GM12878 (cell line): ENCODE measurements around the gene FOXP1. TPM values are rescaled to one million over a fixed set of nuclear protein-coding genes. Genes with fewer than 3 reads are reported as not detected.

ENCODE experiments used
- ATAC-seq: fragments of 200-7000 bp; cut with Tn5 transposase; 3 replicates; pipeline ENCODE4 v1.9.1; 2020; ENCODE audit warnings: mild to moderate bottlenecking, moderate library complexity
- BruUV-seq: library from RNA; stranded (reverse); fragments of 400-500 nt; replicated peaks from 2 replicates; lab custom pipeline; 2021; lab: Mats Ljungman, UMichigan
- CTCF ChIA-PET: fragments of 300-600 bp; sonication (Branson Sonifier 250); formaldehyde crosslinking; extraction: SDS; loops from one replicate; lab custom pipeline; 2021; ENCODE audit warnings: inconsistent platforms; lab: Yijun Ruan, JAX
- POLR2A ChIA-PET: fragments of 350-600 bp; formaldehyde crosslinking; extraction: SDS; loops from one replicate; lab custom pipeline; 2021; ENCODE audit warnings: inconsistent platforms; lab: Charles Lee
- RAD21 ChIA-PET: fragments of 300-600 bp; sonication (Branson Sonifier 250); formaldehyde crosslinking; loops from one replicate; lab custom pipeline; 2023; ENCODE audit warnings: antibody characterized with exemption; ENCODE audit not compliant: unreplicated experiment; lab: Charles Lee
- SMC1A ChIA-PET: fragments of 300-600 bp; sonication (Branson Sonifier 250); formaldehyde crosslinking; loops from one replicate; lab custom pipeline; 2023; ENCODE audit not compliant: unreplicated experiment, uncharacterized antibody; lab: Charles Lee
- DNase-seq: peaks from one replicate; pipeline ENCODE4 v3.0.0-alpha.2; 2011; ENCODE audit warnings: low read depth, low spot score
- FAIRE-seq: peaks from 3 replicates; lab custom pipeline; 2011; peaks lifted over from hg19 to GRCh38; lab: Jason Lieb, UNC
- H2AFZ ChIP-seq: 2 replicates; pipeline ENCODE4 v1.6.0; 2011; ENCODE audit warnings: low read depth, low read length, control low read depth; ENCODE audit not compliant: control insufficient read depth
- H3K27ac ChIP-seq: 2 replicates; pipeline ENCODE4 v1.5.1; 2011; ENCODE audit warnings: control low read depth; ENCODE audit not compliant: control insufficient read depth, insufficient read depth
- H3K27me3 ChIP-seq, 2 experiments: replicated peaks in 1 of 2; 2 replicates each; pipeline versions ENCODE4 v1.6.0 to v1.6.1; 2011; ENCODE audit warnings: low read length in 1 of 2; ENCODE audit not compliant: control insufficient read depth in 2 of 2, insufficient read depth in 2 of 2
- H3K36me3 ChIP-seq, 2 experiments: 2 replicates each; pipeline ENCODE4 v1.5.1; 2011; ENCODE audit warnings: low read length in 1 of 2; ENCODE audit not compliant: control insufficient read depth in 2 of 2, insufficient read depth in 2 of 2
- H3K4me1 ChIP-seq: 2 replicates; pipeline ENCODE4 v1.6.1; 2011; ENCODE audit warnings: mild to moderate bottlenecking, low read length, moderate library complexity, mixed read lengths; ENCODE audit not compliant: control insufficient read depth, insufficient read depth
- H3K4me2 ChIP-seq: 2 replicates; pipeline ENCODE4 v1.6.0; 2011; ENCODE audit warnings: control low read depth; ENCODE audit not compliant: control insufficient read depth, insufficient read depth
- H3K4me3 ChIP-seq: fragments of 200-600 bp; sonication (generic); 2 replicates; pipeline ENCODE4 v1.5.1; 2016
- H3K79me2 ChIP-seq: 2 replicates; pipeline ENCODE4 v1.6.0; 2011; ENCODE audit warnings: low read length; ENCODE audit not compliant: control insufficient read depth, insufficient read depth
- H3K9ac ChIP-seq: 2 replicates; pipeline ENCODE4 v1.8.0; 2011; ENCODE audit warnings: low read length, control low read depth, mixed read lengths; ENCODE audit not compliant: control insufficient read depth, insufficient read depth
- H3K9me3 ChIP-seq: replicated peaks from 3 replicates; pipeline ENCODE4 v1.5.1; 2011; ENCODE audit warnings: mild to moderate bottlenecking, low read length; ENCODE audit not compliant: control insufficient read depth, insufficient read depth
- H4K20me1 ChIP-seq: 2 replicates; pipeline ENCODE4 v1.6.0; 2011; ENCODE audit not compliant: control insufficient read depth, insufficient read depth
- KLF5 ChIP-seq: fragments of 450-650 bp; IDR thresholded peaks from 2 replicates; pipeline ENCODE4 v1.6.1; 2014; ENCODE audit warnings: mild to moderate bottlenecking; ENCODE audit not compliant: partially characterized antibody
- ZBTB40 ChIP-seq: fragments of 450-650 bp; IDR thresholded peaks from 2 replicates; pipeline ENCODE4 v1.6.1; 2016; ENCODE audit warnings: mild to moderate bottlenecking, moderate library complexity, borderline replicate concordance
- WGBS: methylation state at CpG from one replicate; pipeline ENCODE4 v1.1.6; 2016; ENCODE audit warnings: low lambda C conversion rate; ENCODE audit not compliant: insufficient replicate concordance, insufficient coverage; ENCODE audit errors: missing lambda C conversion rate; 5-methylcytosine and 5-hydroxymethylcytosine counted together
- in situ Hi-C: fragments of 300-500 bp; cut with MboI; formaldehyde crosslinking; loops from 9 replicates; pipeline ENCODE4 v1.14.3; 2018; ENCODE audit warnings: mixed read lengths
- intact Hi-C: fragments of 100-400 bp; cut with micrococcal nuclease; formaldehyde crosslinking; loops from one replicate; pipeline ENCODE4 v1.14.2; 2022; ENCODE audit not compliant: unreplicated experiment
- polyA plus RNA-seq, 11 experiments: library from polyadenylated mRNA; depleted of rRNA in 4 of 11; unstranded in 6 of 11; stranded (reverse) in 5 of 11; fragments of >200 nt; fragmentation: Nextera tagmentation in 4 of 11; fragmentation: Illumina TruSeq in 1 of 11; extraction: Ambion mirVana in 4 of 11; extraction: Trizol in 1 of 11; gene quantifications; 1 replicate in 1 of 11; 2 replicates in 10 of 11; pipeline versions ENCODE4 v1.2.1 to v1.2.3, GENCODE V29; 2011 to 2016; ENCODE audit warnings: inconsistent platforms in 2 of 11, missing spikeins in 2 of 11, low read depth in 1 of 11
- total RNA-seq, 4 experiments: library from RNA; depleted of rRNA in 3 of 4; stranded (reverse); fragments of >200 nt in 3 of 4; fragmentation: Illumina TruSeq in 1 of 4; extraction: Trizol in 1 of 4; gene quantifications; 2 replicates each; pipeline versions ENCODE4 v1.2.1 to v1.2.3, GENCODE V29; 2013 to 2021

FOXP1 gene
- total and polyA plus RNA-seq, 10 of the 15 experiments (the other 5 are each of a cell fraction or from before 2014, with no cell fraction given) = 0.05 to 1.6 (median 0.20) TPM; not detected in 1

GRCh38 chr3:71218508-71218907 lies 365.0 kb downstream of the FOXP1 start:
- in situ Hi-C loops (no loop called here), intact Hi-C loops (no loop called here)
- Histone ChIP-seq H3K27me3 (no peaks in the 10 kb centered on the region; a peak in 1 of 4 replicates), H3K36me3 (no peaks in the 10 kb centered on the region), H3K4me2 (no peak overlapping the region), H3K4me1 (no peaks in the 10 kb centered on the region), H3K9me3 (no peaks in the 10 kb centered on the region; the same call in 2 of the 3 replicates), H3K9ac (no peak overlapping the region), H2AFZ (no peak overlapping the region), H3K79me2 (no peaks in the 10 kb centered on the region), H3K4me3 (no peak overlapping the region), H4K20me1 (no peaks in the 10 kb centered on the region), H3K27ac (no peak overlapping the region)
- DNase-seq (no peak), ATAC-seq (no peak), FAIRE-seq (no peak)
- CTCF ChIA-PET = no interaction called here
- no TSS peak for BruUV-seq
- WGBS = 44% methylated on average over 5 of the region's 5 CpGs
- POLR2A ChIA-PET = no interaction called here
- TF ChIP-seq ZBTB40 (peak; percentile 43; the same call in 1 of the 2 replicates), KLF5 (no peak)
- RAD21 ChIA-PET = no interaction called here
- SMC1A ChIA-PET = no interaction called here
